Kidney epithelial cell (primary cell): ENCODE data around the gene CDA. TPM values are rescaled to one million over a fixed set of nuclear protein-coding genes. Genes with fewer than 3 reads are reported as not detected.

ENCODE experiments used
- DNase-seq: peaks from one replicate; pipeline ENCODE4 v3.0.0-alpha.2; 2010; ENCODE audit warnings: low read depth
- H3K27me3 ChIP-seq: 2 replicates; pipeline ENCODE4 v1.6.0; 2011; ENCODE audit warnings: low read length; ENCODE audit not compliant: control insufficient read depth, insufficient read depth
- H3K36me3 ChIP-seq: 2 replicates; pipeline ENCODE4 v1.5.1; 2011; ENCODE audit warnings: low read length; ENCODE audit not compliant: control insufficient read depth, insufficient read depth
- H3K4me3 ChIP-seq: 2 replicates; pipeline ENCODE4 v1.5.1; 2011; ENCODE audit warnings: low read depth, mild to moderate bottlenecking, control low read depth, low read length
- total RNA-seq: library from RNA; depleted of rRNA; stranded (reverse); fragments of >200 nt; gene quantifications from 2 replicates; pipeline ENCODE4 v1.2.3, GENCODE V29; 2015
- TF ChIP-seq, protein P1 (sequence below): IDR thresholded peaks from 2 replicates; pipeline ENCODE4 v1.5.1; 2011; ENCODE audit warnings: mild to moderate bottlenecking, moderate library complexity, low read length, control low read depth, inconsistent platforms; ENCODE audit not compliant: insufficient read depth, poor library complexity, severe bottlenecking

The CDA gene
- total RNA-seq, result 2.7 and 3.1 TPM in 2 replicates

DNA sequence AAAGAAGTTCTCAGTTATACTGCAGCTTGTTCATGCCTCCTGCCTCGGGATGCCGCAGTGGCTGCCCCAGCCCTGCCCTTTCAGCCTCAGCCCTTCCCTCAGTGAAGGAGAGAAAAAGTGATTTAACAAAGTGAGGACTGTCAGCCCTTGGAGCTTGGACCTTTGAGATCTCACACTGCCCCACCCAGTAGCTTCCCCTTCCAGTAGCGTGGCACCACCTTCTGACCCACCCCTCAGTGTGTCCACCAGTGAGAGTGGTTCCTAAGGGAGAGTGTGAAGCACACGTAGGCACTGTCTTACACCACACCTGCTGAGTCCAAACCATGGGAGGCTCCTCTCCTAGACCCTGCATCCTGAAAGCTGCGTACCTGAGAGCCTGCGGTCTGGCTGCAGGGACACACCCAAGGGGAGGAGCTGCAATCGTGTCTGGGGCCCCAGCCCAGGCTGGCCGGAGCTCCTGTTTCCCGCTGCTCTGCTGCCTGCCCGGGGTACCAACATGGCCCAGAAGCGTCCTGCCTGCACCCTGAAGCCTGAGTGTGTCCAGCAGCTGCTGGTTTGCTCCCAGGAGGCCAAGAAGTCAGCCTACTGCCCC lies at the start of gene CDA:
TSS of gene CDA (plus strand) at position 464 of the 592 bp plus-strand sequence. CDS start at position 497, 33 bp downstream.
- H3K4me3 ChIP-seq, result peak within 1 kb of the TSS; percentile 7
- H3K36me3 ChIP-seq, result no peaks in the 10 kb centered on the region
- TF ChIP-seq, protein P1, sequence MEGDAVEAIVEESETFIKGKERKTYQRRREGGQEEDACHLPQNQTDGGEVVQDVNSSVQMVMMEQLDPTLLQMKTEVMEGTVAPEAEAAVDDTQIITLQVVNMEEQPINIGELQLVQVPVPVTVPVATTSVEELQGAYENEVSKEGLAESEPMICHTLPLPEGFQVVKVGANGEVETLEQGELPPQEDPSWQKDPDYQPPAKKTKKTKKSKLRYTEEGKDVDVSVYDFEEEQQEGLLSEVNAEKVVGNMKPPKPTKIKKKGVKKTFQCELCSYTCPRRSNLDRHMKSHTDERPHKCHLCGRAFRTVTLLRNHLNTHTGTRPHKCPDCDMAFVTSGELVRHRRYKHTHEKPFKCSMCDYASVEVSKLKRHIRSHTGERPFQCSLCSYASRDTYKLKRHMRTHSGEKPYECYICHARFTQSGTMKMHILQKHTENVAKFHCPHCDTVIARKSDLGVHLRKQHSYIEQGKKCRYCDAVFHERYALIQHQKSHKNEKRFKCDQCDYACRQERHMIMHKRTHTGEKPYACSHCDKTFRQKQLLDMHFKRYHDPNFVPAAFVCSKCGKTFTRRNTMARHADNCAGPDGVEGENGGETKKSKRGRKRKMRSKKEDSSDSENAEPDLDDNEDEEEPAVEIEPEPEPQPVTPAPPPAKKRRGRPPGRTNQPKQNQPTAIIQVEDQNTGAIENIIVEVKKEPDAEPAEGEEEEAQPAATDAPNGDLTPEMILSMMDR, result no peak
- no peaks in the 10 kb centered on the region for H3K27me3 ChIP-seq
- no peak for DNase-seq

GRCh38 chr1:20540281-20540680 lies 48.6 kb upstream of the CDA start:
- no peaks in the 10 kb centered on the region for H3K36me3 ChIP-seq
- peaks cover 6% of the 10 kb centered on the region for H3K27me3 ChIP-seq
- no peak for DNase-seq
- TF ChIP-seq, protein P1, result no peak
- no peak overlapping the region for H3K4me3 ChIP-seq

DNA sequence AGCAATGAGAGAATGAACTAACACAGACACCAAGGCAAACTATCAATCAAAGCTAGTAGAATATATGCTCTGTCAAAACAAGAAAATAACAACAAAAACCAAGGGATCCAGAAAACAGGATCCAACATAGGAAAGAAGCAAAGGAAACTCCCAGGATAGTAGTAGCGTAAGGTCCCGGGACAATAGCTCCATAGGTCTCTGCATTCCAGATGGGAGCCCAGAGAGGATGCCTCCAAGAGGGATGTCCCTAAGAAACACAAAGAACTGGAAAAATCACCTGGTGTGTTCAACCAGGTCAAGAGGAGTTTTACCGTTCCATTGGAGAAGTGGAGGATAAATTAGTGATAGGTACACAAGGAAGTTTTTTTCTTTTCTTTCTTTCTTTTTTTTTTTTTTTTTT lies 42.3 kb upstream of the CDA start:
- TF ChIP-seq, protein P1, result no peak

GRCh38 chr1:20551161-20551560 lies 37.7 kb upstream of the CDA start:
- H3K4me3 ChIP-seq, result no peak overlapping the region
- no peaks in the 10 kb centered on the region for H3K36me3 ChIP-seq
- TF ChIP-seq, protein P1, result no peak
- H3K27me3 ChIP-seq, result peaks cover 41% of the 10 kb centered on the region
- DNase-seq, result no peak

More for the DNA sequence above, 42.3 kb upstream of the CDA start:
- Histone ChIP-seq H3K27me3 (peaks cover 8% of the 10 kb centered on the region), H3K4me3 (no peak overlapping the region), H3K36me3 (no peaks in the 10 kb centered on the region)
- no peak for DNase-seq

DNA sequence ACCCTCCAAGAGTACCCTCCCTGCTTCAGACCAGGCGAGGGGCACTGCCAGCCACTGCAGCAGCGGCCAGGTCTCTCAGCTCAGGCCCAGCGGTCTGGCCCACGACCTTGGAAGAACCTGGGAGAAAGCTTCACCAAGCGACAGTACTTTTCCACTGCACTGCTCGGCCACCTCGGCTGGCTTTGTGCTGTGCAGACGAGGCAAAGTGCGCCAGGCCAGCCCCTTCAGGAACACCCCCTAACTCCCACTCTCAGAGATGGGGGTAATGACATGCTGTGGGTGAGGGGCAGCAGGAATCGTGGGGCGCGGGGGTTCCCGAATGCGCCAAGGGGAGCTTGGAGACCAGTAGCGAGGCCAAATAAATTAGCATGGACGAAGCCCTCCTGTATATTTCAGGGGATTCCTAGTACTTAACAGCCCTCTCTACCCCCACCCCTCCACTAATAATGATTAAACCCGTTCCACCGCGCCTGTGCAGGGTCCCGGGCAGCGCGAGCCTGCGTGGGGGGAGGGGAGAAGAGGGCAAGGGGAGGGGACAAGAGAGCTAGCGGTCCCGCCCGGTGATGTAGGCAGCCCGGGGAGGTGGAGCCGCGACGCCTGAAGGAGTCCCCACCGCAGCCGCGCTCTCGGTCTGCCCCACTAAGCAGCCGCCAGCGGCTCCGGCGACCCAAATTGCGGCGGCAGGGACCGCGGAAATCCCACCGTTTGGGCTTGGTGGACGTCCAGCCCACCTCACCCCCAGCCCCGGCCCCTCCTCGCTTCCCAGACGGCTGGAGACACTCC lies 36.8 kb upstream of the CDA start, which contains the start of gene FAM43B:
TSS of gene FAM43B (plus strand) at position 629 of the 783 bp plus-strand sequence. CDS start 401 bp downstream, outside the sequence.
- TF ChIP-seq, protein P1, result no peak
- Histone ChIP-seq H3K4me3 (peak within 1 kb of the TSS; percentile 41), H3K27me3 (peaks cover 46% of the 10 kb centered on the region), H3K36me3 (no peaks in the 10 kb centered on the region)
- DNase-seq, result peak; percentile 21
